Parathyroid adenoma (tissue), 2 donors: Measurements from ENCODE around the gene SORD.

ENCODE experiments used
- H2AFZ ChIP-seq: fragments of 300-600 bp; sonication (generic); one replicate; pipeline ENCODE4 v1.7.0; 2017; ENCODE audit warnings: antibody characterized with exemption, mild to moderate bottlenecking
- H3K27ac ChIP-seq: fragments of 300-600 bp; sonication (generic); one replicate; pipeline ENCODE4 v1.7.0; 2017
- H3K27me3 ChIP-seq: fragments of 300-600 bp; sonication (generic); one replicate; pipeline ENCODE4 v1.7.0; 2017; ENCODE audit warnings: low read length; ENCODE audit not compliant: control insufficient read depth, insufficient read depth
- H3K36me3 ChIP-seq: fragments of 300-600 bp; sonication (generic); one replicate; pipeline ENCODE4 v1.7.0; 2017; ENCODE audit warnings: low read length; ENCODE audit not compliant: control insufficient read depth, insufficient read depth
- H3K4me1 ChIP-seq: fragments of 300-600 bp; sonication (generic); one replicate; pipeline ENCODE4 v1.7.0; 2017; ENCODE audit warnings: control low read depth
- H3K4me2 ChIP-seq: fragments of 300-600 bp; sonication (generic); one replicate; pipeline ENCODE4 v1.7.0; 2017; ENCODE audit warnings: low read length
- H3K4me3 ChIP-seq: fragments of 300-600 bp; sonication (generic); one replicate; pipeline ENCODE4 v1.7.0; 2017; ENCODE audit warnings: low read depth, low read length
- H3K79me2 ChIP-seq: fragments of 300-600 bp; sonication (generic); one replicate; pipeline ENCODE4 v1.7.0; 2017; ENCODE audit warnings: control low read depth
- H3K9ac ChIP-seq: fragments of 300-600 bp; sonication (generic); one replicate; pipeline ENCODE4 v1.7.0; 2017; ENCODE audit warnings: mild to moderate bottlenecking
- H3K9me3 ChIP-seq: fragments of 300-600 bp; sonication (generic); one replicate; pipeline ENCODE4 v1.7.0; 2017; ENCODE audit warnings: low read length; ENCODE audit not compliant: control insufficient read depth
- TF ChIP-seq, protein P1 (sequence below): fragments of 300-600 bp; sonication (generic); IDR thresholded peaks from one replicate; pipeline ENCODE4 v1.7.0; 2017; ENCODE audit warnings: antibody characterized with exemption, mild to moderate bottlenecking
- donor health status: primary hyperparathyroidism.

The SORD gene

GRCh38 chr15:45093013-45093412, 70.0 kb downstream of the SORD start:
- Histone ChIP-seq H3K4me3 (no peak overlapping the region), H3K4me2 (no peak overlapping the region), H2AFZ (no peak overlapping the region), H3K27me3 (no peaks in the 10 kb centered on the region), H3K4me1 (no peaks in the 10 kb centered on the region), H3K27ac (no peak overlapping the region), H3K9ac (no peak overlapping the region), H3K36me3 (no peaks in the 10 kb centered on the region), H3K79me2 (no peaks in the 10 kb centered on the region), H3K9me3 (no peaks in the 10 kb centered on the region)
- TF ChIP-seq, protein P1, sequence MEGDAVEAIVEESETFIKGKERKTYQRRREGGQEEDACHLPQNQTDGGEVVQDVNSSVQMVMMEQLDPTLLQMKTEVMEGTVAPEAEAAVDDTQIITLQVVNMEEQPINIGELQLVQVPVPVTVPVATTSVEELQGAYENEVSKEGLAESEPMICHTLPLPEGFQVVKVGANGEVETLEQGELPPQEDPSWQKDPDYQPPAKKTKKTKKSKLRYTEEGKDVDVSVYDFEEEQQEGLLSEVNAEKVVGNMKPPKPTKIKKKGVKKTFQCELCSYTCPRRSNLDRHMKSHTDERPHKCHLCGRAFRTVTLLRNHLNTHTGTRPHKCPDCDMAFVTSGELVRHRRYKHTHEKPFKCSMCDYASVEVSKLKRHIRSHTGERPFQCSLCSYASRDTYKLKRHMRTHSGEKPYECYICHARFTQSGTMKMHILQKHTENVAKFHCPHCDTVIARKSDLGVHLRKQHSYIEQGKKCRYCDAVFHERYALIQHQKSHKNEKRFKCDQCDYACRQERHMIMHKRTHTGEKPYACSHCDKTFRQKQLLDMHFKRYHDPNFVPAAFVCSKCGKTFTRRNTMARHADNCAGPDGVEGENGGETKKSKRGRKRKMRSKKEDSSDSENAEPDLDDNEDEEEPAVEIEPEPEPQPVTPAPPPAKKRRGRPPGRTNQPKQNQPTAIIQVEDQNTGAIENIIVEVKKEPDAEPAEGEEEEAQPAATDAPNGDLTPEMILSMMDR, result no peak

DNA sequence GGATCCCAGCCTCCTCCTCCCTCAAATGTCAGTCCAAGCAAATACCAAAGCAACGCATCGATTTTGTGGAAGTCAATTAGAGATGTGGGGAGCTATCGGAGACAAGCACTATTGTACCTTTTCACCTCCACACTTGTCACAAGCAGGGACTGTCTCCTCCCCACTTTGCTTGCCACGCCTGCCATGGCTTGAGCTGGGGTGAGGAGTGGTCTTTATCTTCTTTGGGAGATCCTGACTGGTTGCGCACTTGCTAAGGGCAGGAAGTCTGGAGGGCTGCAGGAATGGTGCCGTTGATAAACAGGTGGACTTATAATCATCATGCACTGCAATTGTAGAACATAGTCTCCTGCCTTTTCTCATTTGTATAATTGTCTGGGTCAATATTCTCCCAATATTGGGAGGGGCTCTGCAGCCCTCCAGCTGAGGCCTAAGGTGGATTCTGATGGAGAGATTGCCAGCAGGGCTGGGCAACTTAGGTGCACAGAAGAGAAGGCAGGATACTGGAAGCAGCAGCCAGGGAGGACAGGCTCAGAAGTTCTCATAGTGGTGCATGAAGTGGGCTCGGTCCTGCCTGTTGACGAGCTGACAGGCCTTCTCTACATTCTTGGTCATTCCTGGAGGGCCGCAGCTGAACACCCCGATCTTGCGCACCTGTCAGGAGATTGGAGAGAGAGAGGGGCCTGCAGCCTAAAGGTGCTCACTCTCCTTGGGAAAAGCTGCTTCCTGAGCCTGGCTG, 70.8 kb downstream of the SORD start:
- Histone ChIP-seq H3K9ac (no peak overlapping the region), H3K4me2 (no peak overlapping the region), H3K36me3 (no peaks in the 10 kb centered on the region), H2AFZ (no peak overlapping the region), H3K4me3 (no peak overlapping the region), H3K79me2 (no peaks in the 10 kb centered on the region), H3K27ac (no peak overlapping the region), H3K27me3 (no peaks in the 10 kb centered on the region), H3K4me1 (no peaks in the 10 kb centered on the region), H3K9me3 (no peaks in the 10 kb centered on the region)
- TF ChIP-seq, protein P1, result no peak

GRCh38 chr15:45094358-45094730, 71.3 kb downstream of the SORD start:
- Histone ChIP-seq H2AFZ (no peak overlapping the region), H3K4me3 (no peak overlapping the region), H3K36me3 (no peaks in the 10 kb centered on the region), H3K4me2 (no peak overlapping the region), H3K4me1 (no peaks in the 10 kb centered on the region), H3K9me3 (no peaks in the 10 kb centered on the region), H3K9ac (no peak overlapping the region), H3K27ac (no peak overlapping the region), H3K27me3 (no peaks in the 10 kb centered on the region), H3K79me2 (no peaks in the 10 kb centered on the region)
- TF ChIP-seq, protein P1, result no peak

DNA sequence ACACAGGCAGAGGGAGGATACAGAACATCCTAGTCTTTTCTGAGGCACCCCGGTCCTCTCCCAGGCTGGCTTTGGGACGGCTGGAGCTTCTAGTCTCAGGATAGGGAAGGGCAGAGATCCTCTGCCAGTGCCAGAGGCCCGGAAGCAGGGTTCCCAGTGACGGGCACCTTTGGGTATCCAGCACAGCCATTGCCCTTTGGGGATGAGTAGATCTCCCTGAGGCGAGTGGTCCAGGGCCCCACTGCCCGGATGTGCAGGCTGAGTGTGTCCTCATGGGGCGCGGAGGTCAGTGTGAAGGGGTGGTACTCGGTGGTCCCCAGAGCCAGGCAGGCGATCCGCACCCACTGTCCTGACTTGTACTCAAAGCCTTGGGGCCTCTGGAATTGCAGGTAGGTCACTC, 72.7 kb downstream of the SORD start:
- no peaks in the 10 kb centered on the region for H3K9me3 ChIP-seq
- H3K79me2 ChIP-seq, result no peaks in the 10 kb centered on the region
- TF ChIP-seq, protein P1, result no peak
- H3K36me3 ChIP-seq, result no peaks in the 10 kb centered on the region
- no peak overlapping the region for H3K27ac ChIP-seq
- no peak overlapping the region for H2AFZ ChIP-seq
- no peak overlapping the region for H3K9ac ChIP-seq
- H3K4me1 ChIP-seq, result no peaks in the 10 kb centered on the region
- no peaks in the 10 kb centered on the region for H3K27me3 ChIP-seq
- H3K4me3 ChIP-seq, result no peak overlapping the region
- no peak overlapping the region for H3K4me2 ChIP-seq

DNA sequence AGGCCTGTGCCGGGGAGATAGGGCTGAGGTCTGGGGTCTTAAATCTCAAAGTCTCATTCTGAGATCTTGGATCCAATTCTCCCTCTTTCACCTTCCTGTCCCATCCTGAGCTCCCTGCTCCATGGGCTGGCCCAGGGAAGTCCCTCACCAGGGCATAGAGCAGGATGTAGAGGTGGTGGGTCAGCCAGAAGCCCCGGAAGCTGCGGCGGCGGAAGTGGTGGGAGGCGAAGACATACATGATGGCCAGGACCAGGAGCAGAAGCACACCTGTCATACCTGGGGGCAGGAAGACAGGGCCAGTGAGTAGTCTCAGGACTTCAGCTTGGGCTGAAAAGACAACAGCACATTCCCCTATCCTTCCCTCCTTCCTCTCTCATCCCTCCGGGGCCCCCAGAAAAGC, 74.5 kb downstream of the SORD start:
- no peaks in the 10 kb centered on the region for H3K79me2 ChIP-seq
- TF ChIP-seq, protein P1, result no peak
- H3K36me3 ChIP-seq, result no peaks in the 10 kb centered on the region

More for the DNA sequence above, 74.5 kb downstream of the SORD start:
- no peak overlapping the region for H3K9ac ChIP-seq
- no peaks in the 10 kb centered on the region for H3K27me3 ChIP-seq
- H3K4me1 ChIP-seq, result no peaks in the 10 kb centered on the region
- no peak overlapping the region for H3K27ac ChIP-seq
- no peak overlapping the region for H2AFZ ChIP-seq
- H3K4me3 ChIP-seq, result no peak overlapping the region
- H3K9me3 ChIP-seq, result no peaks in the 10 kb centered on the region
- no peak overlapping the region for H3K4me2 ChIP-seq
